Natural killer cell (primary cell): ENCODE results near the gene LONRF3. TPM values are rescaled to one million over a fixed set of nuclear protein-coding genes. Genes with fewer than 3 reads are reported as not detected.
A peak's percentile ranks its signal among the peaks of the same experiment; 100 is the strongest.
"Not testable (repeated sequence)": the region's sequence is repeated elsewhere in the genome, so short reads cannot be mapped to it uniquely, and the experiment has no call there.

Source experiments
- ATAC-seq, 3 donors: fragments of 150-1000 bp in 2 of 3; fragments of 200-7000 bp in 1 of 3; cut with Tn5 transposase; 1 replicate in 1 of 3; 2 replicates in 2 of 3; pipeline ENCODE4 v1.10.0; 2021; ENCODE audit warnings: mild to moderate bottlenecking in 2 of 3, moderate library complexity in 2 of 3
- DNase-seq, 2 donors: peaks; one replicate each; pipeline versions ENCODE4 v3.0.0 to v3.0.0-alpha.2; 2013 to 2021; ENCODE audit warnings: mixed read lengths in 1 of 2
- H3K27ac ChIP-seq: one replicate; pipeline ENCODE4 v1.5.1; 2013; ENCODE audit warnings: mild to moderate bottlenecking, low read length
- H3K27me3 ChIP-seq: one replicate; pipeline ENCODE4 v1.6.1; 2013; ENCODE audit warnings: low read length; ENCODE audit not compliant: control insufficient read depth, insufficient read depth
- H3K36me3 ChIP-seq: one replicate; pipeline ENCODE4 v1.6.1; 2013; ENCODE audit warnings: low read length; ENCODE audit not compliant: control insufficient read depth, insufficient read depth
- H3K4me1 ChIP-seq: one replicate; pipeline ENCODE4 v1.6.1; 2013; ENCODE audit warnings: low read length; ENCODE audit not compliant: control insufficient read depth, insufficient read depth
- H3K4me3 ChIP-seq: one replicate; pipeline ENCODE4 v1.5.1; 2013; ENCODE audit warnings: low read length
- H3K9me3 ChIP-seq: one replicate; pipeline ENCODE4 v1.6.1; 2013; ENCODE audit warnings: low read length; ENCODE audit not compliant: control insufficient read depth, insufficient read depth
- H3K27ac Mint-ChIP-seq, 2 donors: one replicate each; pipeline ENCODE4 v1.8.0; 2022; ENCODE audit warnings: mild to moderate bottlenecking in 2 of 2, mixed read lengths in 2 of 2, moderate library complexity in 1 of 2
- H3K27me3 Mint-ChIP-seq, 2 donors: one replicate each; pipeline ENCODE4 v1.8.0; 2022; ENCODE audit warnings: low read depth in 2 of 2, mixed read lengths in 2 of 2
- H3K36me3 Mint-ChIP-seq: one replicate; pipeline ENCODE4 v1.8.0; 2022; ENCODE audit warnings: mixed read lengths
- H3K4me1 Mint-ChIP-seq, 2 donors: one replicate each; pipeline ENCODE4 v1.8.0; 2022; ENCODE audit warnings: mixed read lengths in 2 of 2
- H3K4me3 Mint-ChIP-seq: one replicate; pipeline ENCODE4 v1.8.0; 2022; ENCODE audit warnings: mild to moderate bottlenecking, moderate library complexity, mixed read lengths
- H3K9me3 Mint-ChIP-seq, 2 donors: one replicate each; pipeline ENCODE4 v1.8.0; 2022; ENCODE audit warnings: mixed read lengths in 2 of 2
- WGBS: methylation state at CpG from one replicate; pipeline ENCODE4 v1.1.7; 2013; ENCODE audit warnings: missing lambda C conversion rate; ENCODE audit not compliant: insufficient coverage; 5-methylcytosine and 5-hydroxymethylcytosine counted together
- intact Hi-C: fragments of 100-400 bp; cut with micrococcal nuclease; formaldehyde crosslinking; loops from one replicate; pipeline ENCODE4 v1.14.2; 2022
- total RNA-seq, 4 donors: library from RNA; stranded (reverse); fragments of 120-200 nt in 1 of 4; gene quantifications; one replicate each; pipeline versions ENCODE4 v1.2.3 to v1.2.4, GENCODE V29; 2013 to 2022
- TF ChIP-seq, protein P1 (sequence below): fragments of 200-600 bp; IDR thresholded peaks from one replicate; pipeline ENCODE4 v1.8.0; 2022; ENCODE audit warnings: antibody characterized with exemption

Gene LONRF3
- total RNA-seq, 3 donors from 2014 or later (not counting 1 experiment from before 2014, with no cell fraction given) = 13.4 to 21.2 (median 17.4) TPM

DNA sequence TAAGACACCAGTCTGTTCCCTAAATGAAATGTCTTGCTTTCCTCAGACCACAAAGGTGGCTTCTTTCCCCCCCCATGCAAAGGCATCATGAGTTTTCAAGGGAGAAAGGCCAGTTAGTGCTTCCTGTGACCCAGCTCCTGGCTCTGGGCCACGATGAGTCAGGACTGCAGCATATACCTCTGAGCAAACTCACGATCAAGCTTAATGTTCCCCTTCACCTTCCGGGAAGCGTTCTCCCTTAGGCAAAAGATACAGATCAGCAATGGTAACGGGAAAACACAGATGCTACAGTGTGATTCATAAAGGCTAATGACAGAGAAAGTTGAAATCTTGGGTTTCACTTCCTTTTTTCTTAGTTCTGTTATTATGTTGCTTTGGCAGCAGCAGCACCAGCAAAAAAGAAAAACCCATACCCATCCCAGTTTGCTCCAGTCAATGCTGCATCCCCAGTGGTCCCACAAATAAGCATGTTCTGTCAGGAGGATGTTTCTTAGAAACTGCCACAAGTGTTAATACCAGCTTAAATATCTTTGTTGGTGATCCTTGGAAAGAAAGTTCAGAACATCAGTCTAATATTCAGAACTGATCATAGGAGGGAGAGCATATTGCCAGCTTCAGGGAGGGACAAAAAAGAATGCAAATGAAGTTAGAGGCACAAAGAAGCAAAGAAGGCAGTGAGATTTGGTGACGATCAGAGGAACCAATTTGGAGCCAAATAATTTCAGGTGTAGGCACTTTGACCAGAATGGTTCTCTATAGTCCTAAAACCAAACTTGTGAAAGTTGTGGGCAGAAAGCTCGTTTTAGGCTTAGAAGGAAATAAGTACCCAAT lies 41.2 kb downstream of the LONRF3 start:
- Mint-ChIP-seq H3K36me3 (no peaks in the 10 kb centered on the region), H3K4me1 (peaks cover 0 to 9% of the 10 kb centered on the region in 2 donors), H3K27ac (no peak overlapping the region), H3K27me3 (no peaks in the 10 kb centered on the region), H3K9me3 (no peaks in the 10 kb centered on the region), H3K4me3 (no peak overlapping the region)
- no peak for ATAC-seq
- no peaks in the 10 kb centered on the region for H3K27me3 ChIP-seq
- H3K4me1 ChIP-seq = no peaks in the 10 kb centered on the region
- peak overlapping the region; percentile 42 for H3K27ac ChIP-seq
- intact Hi-C loops = no loop called here
- H3K4me3 ChIP-seq = no peak overlapping the region
- H3K36me3 ChIP-seq = peaks cover 2% of the 10 kb centered on the region
- TF ChIP-seq, protein P1, sequence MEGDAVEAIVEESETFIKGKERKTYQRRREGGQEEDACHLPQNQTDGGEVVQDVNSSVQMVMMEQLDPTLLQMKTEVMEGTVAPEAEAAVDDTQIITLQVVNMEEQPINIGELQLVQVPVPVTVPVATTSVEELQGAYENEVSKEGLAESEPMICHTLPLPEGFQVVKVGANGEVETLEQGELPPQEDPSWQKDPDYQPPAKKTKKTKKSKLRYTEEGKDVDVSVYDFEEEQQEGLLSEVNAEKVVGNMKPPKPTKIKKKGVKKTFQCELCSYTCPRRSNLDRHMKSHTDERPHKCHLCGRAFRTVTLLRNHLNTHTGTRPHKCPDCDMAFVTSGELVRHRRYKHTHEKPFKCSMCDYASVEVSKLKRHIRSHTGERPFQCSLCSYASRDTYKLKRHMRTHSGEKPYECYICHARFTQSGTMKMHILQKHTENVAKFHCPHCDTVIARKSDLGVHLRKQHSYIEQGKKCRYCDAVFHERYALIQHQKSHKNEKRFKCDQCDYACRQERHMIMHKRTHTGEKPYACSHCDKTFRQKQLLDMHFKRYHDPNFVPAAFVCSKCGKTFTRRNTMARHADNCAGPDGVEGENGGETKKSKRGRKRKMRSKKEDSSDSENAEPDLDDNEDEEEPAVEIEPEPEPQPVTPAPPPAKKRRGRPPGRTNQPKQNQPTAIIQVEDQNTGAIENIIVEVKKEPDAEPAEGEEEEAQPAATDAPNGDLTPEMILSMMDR = no peak
- no peaks in the 10 kb centered on the region for H3K9me3 ChIP-seq
- 20% methylated on average over 6 of the region's 7 CpGs for WGBS
- DNase-seq = peak in 1 of 2 donors; percentile 5

DNA sequence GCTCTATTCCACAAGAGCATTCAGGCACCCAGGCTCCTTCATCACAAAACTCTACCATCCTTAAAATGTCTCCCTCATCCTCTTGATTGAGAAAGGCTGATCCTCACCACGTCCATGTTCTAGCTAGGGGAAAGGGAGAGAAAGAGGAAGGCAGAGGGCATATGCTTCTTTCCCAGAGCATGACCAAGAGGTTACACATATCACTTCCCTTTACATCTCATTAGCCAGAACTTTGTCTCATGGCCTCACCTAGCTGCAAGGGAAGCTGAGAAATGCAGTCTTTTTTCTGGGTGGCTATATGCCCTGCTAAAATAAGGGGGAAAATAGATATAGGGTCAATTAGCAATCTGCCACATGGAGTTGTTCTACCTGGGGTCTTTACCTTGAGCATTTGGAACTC lies 42.7 kb downstream of the LONRF3 start:
- no peaks in the 10 kb centered on the region for H3K27me3 Mint-ChIP-seq

DNA sequence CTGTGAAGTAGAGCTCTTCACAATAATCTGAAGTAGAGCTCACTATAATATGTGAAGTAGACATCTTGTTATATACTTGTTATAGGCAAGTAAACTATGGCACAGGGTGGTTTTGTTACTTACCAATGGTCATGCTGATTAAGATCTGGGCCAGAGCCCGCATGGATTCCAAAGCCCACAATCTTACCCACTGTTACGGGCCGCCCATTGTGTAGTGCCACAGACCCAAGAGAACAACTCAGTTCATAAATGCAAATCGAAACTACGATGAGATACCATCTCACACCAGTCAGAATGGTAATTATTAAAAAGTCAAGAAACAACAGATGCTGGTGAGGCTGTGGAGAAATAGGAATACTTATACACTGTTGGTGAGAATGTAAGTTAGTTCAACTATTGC lies 51.5 kb downstream of the LONRF3 start:
- H3K27ac Mint-ChIP-seq = no peak overlapping the region
- peaks cover 0 to 1% of the 10 kb centered on the region in 2 donors for H3K27me3 Mint-ChIP-seq
- no peaks in the 10 kb centered on the region for H3K9me3 Mint-ChIP-seq
- Histone ChIP-seq H3K4me1 (no peaks in the 10 kb centered on the region), H3K27ac (no peak overlapping the region), H3K27me3 (no peaks in the 10 kb centered on the region), H3K4me3 (no peak overlapping the region), H3K36me3 (no peaks in the 10 kb centered on the region), H3K9me3 (no peaks in the 10 kb centered on the region)
- TF ChIP-seq, protein P1 = no peak
- H3K4me3 Mint-ChIP-seq = no peak overlapping the region
- no peaks in the 10 kb centered on the region for H3K36me3 Mint-ChIP-seq
- H3K4me1 Mint-ChIP-seq = no peaks in the 10 kb centered on the region
- ATAC-seq = no peak
- WGBS = no CpG with 5 or more reads among the region's 5 CpGs
- no peak for DNase-seq
- intact Hi-C loops = no loop called here

More for the DNA sequence above, 42.7 kb downstream of the LONRF3 start:
- Mint-ChIP-seq H3K4me3 (no peak overlapping the region), H3K4me1 (peaks cover 0 to 9% of the 10 kb centered on the region in 2 donors), H3K27ac (no peak overlapping the region), H3K36me3 (no peaks in the 10 kb centered on the region), H3K9me3 (no peaks in the 10 kb centered on the region)
- DNase-seq = no peak
- WGBS = no CpG with 5 or more reads among the region's 1 CpG
- H3K36me3 ChIP-seq = peaks cover 2% of the 10 kb centered on the region
- H3K9me3 ChIP-seq = no peaks in the 10 kb centered on the region
- no peaks in the 10 kb centered on the region for H3K27me3 ChIP-seq
- H3K4me3 ChIP-seq = no peak overlapping the region
- TF ChIP-seq, protein P1 = no peak
- no peaks in the 10 kb centered on the region for H3K4me1 ChIP-seq
- ATAC-seq = no peak
- no peak overlapping the region for H3K27ac ChIP-seq
- intact Hi-C loops = no loop called here

DNA sequence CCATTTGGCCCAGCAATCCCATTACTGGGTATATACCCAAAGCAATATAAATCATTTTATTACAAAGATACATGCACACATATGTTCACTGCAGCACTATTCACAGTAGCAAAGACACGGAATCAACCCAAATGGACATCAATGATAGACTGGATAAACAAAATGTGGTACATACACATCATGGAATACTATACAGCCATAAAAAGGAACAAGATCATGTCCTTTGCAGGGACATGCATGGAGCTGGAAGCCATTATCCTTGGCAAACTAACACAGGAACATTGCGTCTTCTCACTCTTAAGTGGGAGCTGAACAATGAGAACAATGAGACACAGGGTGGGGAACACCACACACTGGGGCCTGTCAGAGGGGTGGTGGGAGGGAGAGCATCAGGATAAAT lies 51.9 kb downstream of the LONRF3 start:
- H3K9me3 Mint-ChIP-seq = not testable (repeated sequence)

DNA sequence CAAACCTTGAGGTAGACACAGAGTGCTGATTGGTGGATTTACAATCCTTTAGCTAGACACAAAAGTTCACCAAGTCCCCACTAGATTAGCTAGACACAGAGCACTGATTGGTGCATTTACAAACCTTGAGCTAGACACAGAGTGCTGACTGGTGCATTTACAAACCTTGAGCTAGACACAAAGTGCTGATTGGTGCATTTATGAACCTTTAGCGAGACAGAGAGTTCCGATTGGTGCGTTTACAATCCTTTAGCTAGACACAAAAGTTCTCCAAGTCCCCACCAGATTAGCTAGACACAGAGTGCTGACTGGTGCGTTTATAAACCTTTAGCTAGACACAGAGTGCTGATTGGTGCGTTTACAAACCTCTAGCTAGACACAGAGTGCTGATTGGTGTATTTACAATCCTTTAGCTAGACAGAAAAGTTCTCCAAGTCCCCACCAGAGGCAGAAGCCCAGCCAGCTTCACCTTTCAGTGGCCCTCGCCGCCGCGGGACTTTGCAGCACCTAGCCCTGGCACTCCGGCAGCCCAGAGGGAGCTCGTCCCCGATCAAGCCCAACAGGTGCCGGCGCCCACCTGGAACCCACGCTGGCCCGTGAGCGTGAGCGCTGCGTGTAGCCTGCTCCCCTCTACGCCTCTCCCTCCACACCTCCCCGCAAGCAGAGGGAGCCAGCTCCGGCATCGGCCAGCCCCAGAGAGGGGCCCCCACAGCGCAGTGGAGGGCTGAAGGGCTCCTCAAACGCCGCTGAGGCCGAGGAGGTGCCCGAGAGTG lies 53.7 kb downstream of the LONRF3 start:
- ATAC-seq, H3K27ac Mint-ChIP-seq, H3K4me3 ChIP-seq, H3K36me3 ChIP-seq, H3K36me3 Mint-ChIP-seq, H3K9me3 Mint-ChIP-seq, H3K27ac ChIP-seq, H3K4me3 Mint-ChIP-seq, intact Hi-C loops, H3K4me1 Mint-ChIP-seq, DNase-seq, H3K27me3 ChIP-seq, H3K9me3 ChIP-seq, H3K4me1 ChIP-seq: not testable (repeated sequence)
- H3K27me3 Mint-ChIP-seq = peaks cover 7 to 14% of the 10 kb centered on the region in 2 donors
- 96% methylated on average over 24 of the region's 28 CpGs for WGBS

More for the DNA sequence above, 51.9 kb downstream of the LONRF3 start:
- ATAC-seq, H3K27ac Mint-ChIP-seq, H3K4me1 Mint-ChIP-seq, H3K27me3 ChIP-seq, DNase-seq, H3K4me1 ChIP-seq, H3K27ac ChIP-seq, H3K9me3 ChIP-seq, H3K36me3 ChIP-seq, H3K4me3 Mint-ChIP-seq, H3K4me3 ChIP-seq, H3K36me3 Mint-ChIP-seq, H3K27me3 Mint-ChIP-seq, intact Hi-C loops: not testable (repeated sequence)
- 92% methylated on average over 2 of the region's 2 CpGs for WGBS
